HepG2 (cell line): ENCODE data around the gene VARS1. TPM values are rescaled to one million over a fixed set of nuclear protein-coding genes. Genes with fewer than 3 reads are reported as not detected.

ENCODE experiments used
- ASH2L ChIP-seq: fragments of 300-600, 200-600 bp; sonication (generic); IDR thresholded peaks from 2 replicates; pipeline ENCODE4 v1.7.0; 2017; ENCODE audit warnings: low read depth, mild to moderate bottlenecking, moderate library complexity, mixed read lengths, low read length; ENCODE audit not compliant: insufficient read length
- ATF1 ChIP-seq: IDR thresholded peaks from 2 replicates; pipeline ENCODE4 v1.6.1; 2016; ENCODE audit warnings: mild to moderate bottlenecking, control low read depth
- HMG20B ChIP-seq: conservative IDR thresholded peaks from 2 replicates; pipeline ENCODE4 v1.6.1; 2016; ENCODE audit warnings: missing genetic modification reagents, missing compliant biosample characterization
- HNRNPLL ChIP-seq: fragments of 200-400 bp; formaldehyde crosslinking; IDR thresholded peaks from 2 replicates; pipeline ENCODE4 v1.6.1; 2017; ENCODE audit warnings: mild to moderate bottlenecking, low read depth, low read length; ENCODE audit not compliant: poor library complexity, severe bottlenecking
- KLF15 ChIP-seq: sonication (generic); formaldehyde crosslinking; IDR thresholded peaks from 2 replicates; pipeline ENCODE4 v1.8.1; 2023; ENCODE audit warnings: borderline replicate concordance, mild to moderate bottlenecking, inconsistent platforms, missing genetic modification reagents, mixed read lengths
- MED13 ChIP-seq: sonication (generic); formaldehyde crosslinking; IDR thresholded peaks from 2 replicates; pipeline ENCODE4 v1.5.0; 2020; ENCODE audit warnings: missing genetic modification reagents
- POLR2A ChIP-seq, 2 experiments: IDR thresholded peaks; 2 replicates each; pipeline ENCODE4 v1.6.1; 2011; ENCODE audit warnings: low read depth in 2 of 2, low read length in 2 of 2, mild to moderate bottlenecking in 1 of 2, moderate library complexity in 1 of 2; ENCODE audit not compliant: insufficient read depth in 1 of 2
- RARA ChIP-seq: IDR thresholded peaks from 2 replicates; pipeline ENCODE4 v1.6.1; 2016; ENCODE audit warnings: missing genetic modification reagents, missing compliant biosample characterization
- SMAD3 ChIP-seq: sonication (generic); formaldehyde crosslinking; IDR thresholded peaks from 2 replicates; pipeline ENCODE4 v1.4.0; 2020; ENCODE audit warnings: missing genetic modification reagents
- SP5 ChIP-seq: IDR thresholded peaks from 2 replicates; pipeline ENCODE4 v1.6.1; 2016; ENCODE audit warnings: low read depth, borderline replicate concordance
- THAP11 ChIP-seq: IDR thresholded peaks from 2 replicates; pipeline ENCODE4 v1.6.1; 2016; ENCODE audit warnings: missing biosample characterization, missing genetic modification reagents
- U2AF2 ChIP-seq: fragments of 200-400 bp; formaldehyde crosslinking; IDR thresholded peaks from 2 replicates; pipeline ENCODE4 v1.6.1; 2017; ENCODE audit warnings: low read depth, mild to moderate bottlenecking, low read length
- ZBTB7B ChIP-seq: sonication (generic); formaldehyde crosslinking; IDR thresholded peaks from 2 replicates; pipeline ENCODE4 v1.4.0; 2020; ENCODE audit warnings: missing genetic modification reagents
- ZBTB8A ChIP-seq: sonication (generic); formaldehyde crosslinking; IDR thresholded peaks from 2 replicates; pipeline ENCODE4 v1.4.0; 2020; ENCODE audit warnings: mild to moderate bottlenecking, low read depth, missing genetic modification reagents, borderline replicate concordance
- ZC3H13 ChIP-seq: sonication (generic); formaldehyde crosslinking; IDR thresholded peaks from 2 replicates; pipeline ENCODE4 v1.8.1; 2023; ENCODE audit warnings: mild to moderate bottlenecking, missing genetic modification reagents, moderate library complexity
- ZNF343 ChIP-seq: sonication (generic); formaldehyde crosslinking; IDR thresholded peaks from 2 replicates; pipeline ENCODE4 v1.4.0; 2020; ENCODE audit warnings: mild to moderate bottlenecking, missing genetic modification reagents
- ZNF543 ChIP-seq: sonication (generic); formaldehyde crosslinking; IDR thresholded peaks from 2 replicates; pipeline ENCODE4 v1.4.0; 2020; ENCODE audit warnings: mild to moderate bottlenecking, missing genetic modification reagents
- polyA plus RNA-seq, 8 experiments: library from polyadenylated mRNA; depleted of rRNA in 3 of 8; stranded (reverse) in 7 of 8; unstranded in 1 of 8; fragments of >200 nt; fragmentation: Illumina TruSeq in 4 of 8; extraction: Trizol in 4 of 8; gene quantifications; 2 replicates each; pipeline versions ENCODE4 v1.2.1 to v1.2.3, GENCODE V29; 2011 to 2016; ENCODE audit warnings: low read depth in 4 of 8, missing spikeins in 1 of 8, mixed read lengths in 1 of 8; ENCODE audit not compliant: insufficient read depth in 1 of 8
- total RNA-seq, 5 experiments: library from RNA; depleted of rRNA; stranded (reverse); fragments of >200 nt; fragmentation: Illumina TruSeq; extraction: Trizol; gene quantifications; 2 replicates each; pipeline ENCODE4 v1.2.3, GENCODE V29; 2016; ENCODE audit warnings: low read depth in 1 of 5
- TF ChIP-seq, protein P1 (sequence below): sonication (generic); formaldehyde crosslinking; IDR thresholded peaks from 2 replicates; pipeline ENCODE4 v1.5.0; 2020; ENCODE audit warnings: mild to moderate bottlenecking, missing genetic modification reagents
- TF ChIP-seq, protein P2 (sequence below): sonication (generic); formaldehyde crosslinking; IDR thresholded peaks from 2 replicates; pipeline ENCODE4 v1.5.0; 2020; ENCODE audit warnings: mild to moderate bottlenecking, missing genetic modification reagents
- TF ChIP-seq, protein P3 (sequence below): sonication (generic); formaldehyde crosslinking; IDR thresholded peaks from 2 replicates; pipeline ENCODE4 v1.5.1; 2020; ENCODE audit warnings: mild to moderate bottlenecking, missing genetic modification reagents, borderline replicate concordance

VARS1 gene
- total and polyA plus RNA-seq, 2 of the 13 experiments (the other 11 are each of a cell fraction or from before 2014, with no cell fraction given) = 14.7 to 56.1 TPM

DNA sequence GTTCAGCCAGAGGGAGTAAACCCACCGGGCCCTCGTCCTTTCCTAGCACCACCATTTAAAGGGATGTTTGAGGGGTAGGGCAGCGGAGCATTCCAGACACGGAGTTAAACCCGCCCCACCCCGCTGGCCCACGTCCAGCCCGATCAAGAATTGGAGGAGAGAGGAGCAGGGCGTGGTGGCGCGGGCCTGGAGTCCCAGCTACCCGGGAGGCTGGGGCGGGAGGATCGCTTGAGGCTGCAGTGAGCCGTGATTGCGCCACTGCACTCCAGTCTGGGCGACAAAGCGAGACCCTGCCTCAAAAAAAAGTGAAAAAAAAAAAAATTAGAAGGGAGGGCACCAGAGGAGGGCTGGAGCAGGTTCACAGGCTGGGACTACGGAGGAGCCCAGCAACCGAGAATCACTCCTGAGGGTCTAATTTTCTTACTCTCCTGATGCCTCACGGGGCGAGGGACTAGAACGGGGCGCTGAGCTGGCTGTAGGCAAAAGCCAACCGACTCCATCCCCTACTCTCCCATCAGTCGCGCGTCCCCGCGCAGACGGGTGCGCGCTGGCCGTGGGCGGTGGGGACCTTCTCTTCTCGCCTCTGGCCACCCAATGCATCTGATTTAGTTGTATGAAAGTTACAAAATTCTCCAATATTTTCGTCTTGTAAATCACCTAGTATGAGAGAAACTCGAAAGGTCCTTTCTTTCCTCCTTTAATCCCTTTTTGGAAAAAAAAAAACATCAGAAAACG lies 25.9 kb upstream of the VARS1 start (continued):
- TF ChIP-seq SP5 (CRISPR knock-in tag) = no peak
- TF ChIP-seq, protein P1, sequence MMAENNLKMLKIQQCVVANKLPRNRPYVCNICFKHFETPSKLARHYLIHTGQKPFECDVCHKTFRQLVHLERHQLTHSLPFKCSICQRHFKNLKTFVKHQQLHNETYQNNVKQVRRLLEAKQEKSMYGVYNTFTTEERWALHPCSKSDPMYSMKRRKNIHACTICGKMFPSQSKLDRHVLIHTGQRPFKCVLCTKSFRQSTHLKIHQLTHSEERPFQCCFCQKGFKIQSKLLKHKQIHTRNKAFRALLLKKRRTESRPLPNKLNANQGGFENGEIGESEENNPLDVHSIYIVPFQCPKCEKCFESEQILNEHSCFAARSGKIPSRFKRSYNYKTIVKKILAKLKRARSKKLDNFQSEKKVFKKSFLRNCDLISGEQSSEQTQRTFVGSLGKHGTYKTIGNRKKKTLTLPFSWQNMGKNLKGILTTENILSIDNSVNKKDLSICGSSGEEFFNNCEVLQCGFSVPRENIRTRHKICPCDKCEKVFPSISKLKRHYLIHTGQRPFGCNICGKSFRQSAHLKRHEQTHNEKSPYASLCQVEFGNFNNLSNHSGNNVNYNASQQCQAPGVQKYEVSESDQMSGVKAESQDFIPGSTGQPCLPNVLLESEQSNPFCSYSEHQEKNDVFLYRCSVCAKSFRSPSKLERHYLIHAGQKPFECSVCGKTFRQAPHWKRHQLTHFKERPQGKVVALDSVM = peak; percentile 97
- peak in 1 of 2 experiments; percentile 51; a peak in 3 of 4 replicates for TF ChIP-seq POLR2A (IDR thresholded peaks at IDR 0.05; ENCODE audit: insufficient read depth in 1 of 2, low read depth in 2 of 2, low read length in 2 of 2)
- TF ChIP-seq SMAD3 (CRISPR knock-in tag) = peak; percentile 45; the same call in 1 of the 2 replicates
- TF ChIP-seq RARA (CRISPR knock-in tag) = no peak
- TF ChIP-seq, protein P2, sequence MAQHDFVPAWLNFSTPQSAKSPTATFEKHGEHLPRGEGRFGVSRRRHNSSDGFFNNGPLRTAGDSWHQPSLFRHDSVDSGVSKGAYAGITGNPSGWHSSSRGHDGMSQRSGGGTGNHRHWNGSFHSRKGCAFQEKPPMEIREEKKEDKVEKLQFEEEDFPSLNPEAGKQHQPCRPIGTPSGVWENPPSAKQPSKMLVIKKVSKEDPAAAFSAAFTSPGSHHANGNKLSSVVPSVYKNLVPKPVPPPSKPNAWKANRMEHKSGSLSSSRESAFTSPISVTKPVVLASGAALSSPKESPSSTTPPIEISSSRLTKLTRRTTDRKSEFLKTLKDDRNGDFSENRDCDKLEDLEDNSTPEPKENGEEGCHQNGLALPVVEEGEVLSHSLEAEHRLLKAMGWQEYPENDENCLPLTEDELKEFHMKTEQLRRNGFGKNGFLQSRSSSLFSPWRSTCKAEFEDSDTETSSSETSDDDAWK = no peak
- TF ChIP-seq ZC3H13 (CRISPR knock-in tag) = no peak
- no peak for TF ChIP-seq ZBTB8A (CRISPR knock-in tag)
- peak; percentile 44 for TF ChIP-seq ASH2L
- no peak for TF ChIP-seq U2AF2
- TF ChIP-seq, protein P3, sequence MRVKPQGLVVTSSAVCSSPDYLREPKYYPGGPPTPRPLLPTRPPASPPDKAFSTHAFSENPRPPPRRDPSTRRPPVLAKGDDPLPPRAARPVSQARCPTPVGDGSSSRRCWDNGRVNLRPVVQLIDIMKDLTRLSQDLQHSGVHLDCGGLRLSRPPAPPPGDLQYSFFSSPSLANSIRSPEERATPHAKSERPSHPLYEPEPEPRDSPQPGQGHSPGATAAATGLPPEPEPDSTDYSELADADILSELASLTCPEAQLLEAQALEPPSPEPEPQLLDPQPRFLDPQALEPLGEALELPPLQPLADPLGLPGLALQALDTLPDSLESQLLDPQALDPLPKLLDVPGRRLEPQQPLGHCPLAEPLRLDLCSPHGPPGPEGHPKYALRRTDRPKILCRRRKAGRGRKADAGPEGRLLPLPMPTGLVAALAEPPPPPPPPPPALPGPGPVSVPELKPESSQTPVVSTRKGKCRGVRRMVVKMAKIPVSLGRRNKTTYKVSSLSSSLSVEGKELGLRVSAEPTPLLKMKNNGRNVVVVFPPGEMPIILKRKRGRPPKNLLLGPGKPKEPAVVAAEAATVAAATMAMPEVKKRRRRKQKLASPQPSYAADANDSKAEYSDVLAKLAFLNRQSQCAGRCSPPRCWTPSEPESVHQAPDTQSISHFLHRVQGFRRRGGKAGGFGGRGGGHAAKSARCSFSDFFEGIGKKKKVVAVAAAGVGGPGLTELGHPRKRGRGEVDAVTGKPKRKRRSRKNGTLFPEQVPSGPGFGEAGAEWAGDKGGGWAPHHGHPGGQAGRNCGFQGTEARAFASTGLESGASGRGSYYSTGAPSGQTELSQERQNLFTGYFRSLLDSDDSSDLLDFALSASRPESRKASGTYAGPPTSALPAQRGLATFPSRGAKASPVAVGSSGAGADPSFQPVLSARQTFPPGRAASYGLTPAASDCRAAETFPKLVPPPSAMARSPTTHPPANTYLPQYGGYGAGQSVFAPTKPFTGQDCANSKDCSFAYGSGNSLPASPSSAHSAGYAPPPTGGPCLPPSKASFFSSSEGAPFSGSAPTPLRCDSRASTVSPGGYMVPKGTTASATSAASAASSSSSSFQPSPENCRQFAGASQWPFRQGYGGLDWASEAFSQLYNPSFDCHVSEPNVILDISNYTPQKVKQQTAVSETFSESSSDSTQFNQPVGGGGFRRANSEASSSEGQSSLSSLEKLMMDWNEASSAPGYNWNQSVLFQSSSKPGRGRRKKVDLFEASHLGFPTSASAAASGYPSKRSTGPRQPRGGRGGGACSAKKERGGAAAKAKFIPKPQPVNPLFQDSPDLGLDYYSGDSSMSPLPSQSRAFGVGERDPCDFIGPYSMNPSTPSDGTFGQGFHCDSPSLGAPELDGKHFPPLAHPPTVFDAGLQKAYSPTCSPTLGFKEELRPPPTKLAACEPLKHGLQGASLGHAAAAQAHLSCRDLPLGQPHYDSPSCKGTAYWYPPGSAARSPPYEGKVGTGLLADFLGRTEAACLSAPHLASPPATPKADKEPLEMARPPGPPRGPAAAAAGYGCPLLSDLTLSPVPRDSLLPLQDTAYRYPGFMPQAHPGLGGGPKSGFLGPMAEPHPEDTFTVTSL (CRISPR knock-in tag) = no peak
- TF ChIP-seq ZNF343 (CRISPR knock-in tag) = no peak
- TF ChIP-seq ZNF543 (CRISPR knock-in tag) = peak; percentile 3; the same call in 1 of the 2 replicates
- peak; percentile 18; the same call in 1 of the 2 replicates for TF ChIP-seq ZBTB7B (CRISPR knock-in tag)
- TF ChIP-seq KLF15 (CRISPR knock-in tag) = no peak
- TF ChIP-seq ATF1 = no peak
- TF ChIP-seq THAP11 = 0 out of 2 replicates have a peak, but pooled peaks have one; percentile 20
- no peak for TF ChIP-seq HMG20B (CRISPR knock-in tag)
- TF ChIP-seq HNRNPLL = peak; percentile 55
- TF ChIP-seq MED13 (CRISPR knock-in tag) = no peak
